Measurements from ENCODE around the gene OR51A2. TPM values are rescaled to one million over a fixed set of nuclear protein-coding genes. Genes with fewer than 3 reads are reported as not detected.

The OR51A2 gene
- total RNA-seq, 1 experiment from 2014 or later, result not detected

Other genes with a start within 250 kb of the OR51A2 start
- not detected in 2 replicates for gene OR51F1, start 185.8 kb downstream of the OR51A2 start, total RNA-seq (2014; rRNA removed; shearing (Covaris generic))
- not detected in 2 replicates for gene OR52R1, start 151.3 kb downstream of the OR51A2 start, total RNA-seq (2014; rRNA removed; shearing (Covaris generic))
- gene OR51F2, start 134.4 kb downstream of the OR51A2 start, total RNA-seq (2014; rRNA removed; shearing (Covaris generic)), result not detected in 2 replicates
- gene OR51S1, start 106.5 kb downstream of the OR51A2 start, total RNA-seq (2014; rRNA removed; shearing (Covaris generic)), result not detected in 2 replicates
- gene OR51T1, start 73.8 kb downstream of the OR51A2 start, total RNA-seq (2014; rRNA removed; shearing (Covaris generic)), result not detected in 2 replicates
- gene OR51A7, start 51.9 kb downstream of the OR51A2 start, total RNA-seq (2014; rRNA removed; shearing (Covaris generic)), result not detected in 2 replicates
- gene OR51G2, start 36.4 kb downstream of the OR51A2 start, total RNA-seq (2014; rRNA removed; shearing (Covaris generic)), result not detected in 2 replicates
- gene OR51G1, start 31.4 kb downstream of the OR51A2 start, total RNA-seq (2014; rRNA removed; shearing (Covaris generic)), result not detected in 2 replicates
- gene OR51A4, start 8.1 kb downstream of the OR51A2 start, total RNA-seq (2014; rRNA removed; shearing (Covaris generic)), result not detected in 2 replicates
- gene OR51L1, start 39.1 kb upstream of the OR51A2 start, total RNA-seq (2014; rRNA removed; shearing (Covaris generic)), result not detected in 2 replicates
- gene OR52J3, start 90.8 kb upstream of the OR51A2 start, total RNA-seq (2014; rRNA removed; shearing (Covaris generic)), result not detected in 2 replicates
- gene OR52E2, start 103.9 kb upstream of the OR51A2 start, total RNA-seq (2014; rRNA removed; shearing (Covaris generic)), result not detected in 2 replicates
- not detected in 2 replicates for gene OR52E1, start 113.9 kb upstream of the OR51A2 start, total RNA-seq (2014; rRNA removed; shearing (Covaris generic))
- not detected in 2 replicates for gene OR52A5, start 182.6 kb upstream of the OR51A2 start, total RNA-seq (2014; rRNA removed; shearing (Covaris generic))
- gene OR52A1, start 199.0 kb upstream of the OR51A2 start, total RNA-seq (2014; rRNA removed; shearing (Covaris generic)), result not detected in 2 replicates
- gene OR51V1, start 245.0 kb upstream of the OR51A2 start, total RNA-seq (2014; rRNA removed; shearing (Covaris generic)), result not detected in 2 replicates